Suprapubic skin (tissue), 4 donors: Measurements from ENCODE around the gene MICAL2. TPM values are rescaled to one million over a fixed set of nuclear protein-coding genes. Genes with fewer than 3 reads are reported as not detected.

Experiments
- DNase-seq, 2 donors: peaks; one replicate each; pipeline ENCODE4 v3.0.0-alpha.2; 2019; ENCODE audit warnings: low spot score in 2 of 2
- H3K27ac ChIP-seq: fragments of 200-600 bp; sonication (generic); one replicate; pipeline ENCODE4 v1.5.1; 2019
- H3K27me3 ChIP-seq: fragments of 200-600 bp; sonication (generic); one replicate; pipeline ENCODE4 v1.5.1; 2019
- H3K36me3 ChIP-seq: fragments of 200-600 bp; sonication (generic); one replicate; pipeline ENCODE4 v1.5.1; 2019
- H3K4me1 ChIP-seq: fragments of 200-600 bp; sonication (generic); one replicate; pipeline ENCODE4 v1.5.1; 2019
- H3K4me3 ChIP-seq: fragments of 200-600 bp; sonication (generic); one replicate; pipeline ENCODE4 v1.5.1; 2019; ENCODE audit warnings: mild to moderate bottlenecking
- H3K9me3 ChIP-seq: fragments of 200-600 bp; sonication (generic); one replicate; pipeline ENCODE4 v1.5.1; 2019
- CTCF ChIP-seq, 2 donors: fragments of 200-600 bp in 1 of 2; fragments of 450-650 bp in 1 of 2; sonication (generic) in 1 of 2; IDR thresholded peaks; one replicate each; pipeline ENCODE4 v1.5.1; 2016 to 2019; ENCODE audit warnings: antibody characterized with exemption in 2 of 2, mild to moderate bottlenecking in 1 of 2, moderate library complexity in 1 of 2
- EP300 ChIP-seq: sonication (generic); formaldehyde crosslinking; IDR thresholded peaks from one replicate; pipeline ENCODE4 v1.6.1; 2017; ENCODE audit warnings: antibody characterized with exemption
- POLR2A ChIP-seq, 2 donors: fragments of 450-650 bp; IDR thresholded peaks; one replicate each; pipeline ENCODE4 v1.6.1; 2017; ENCODE audit warnings: antibody characterized with exemption in 2 of 2, mild to moderate bottlenecking in 2 of 2, moderate library complexity in 2 of 2
- POLR2AphosphoS5 ChIP-seq, 3 donors: sonication (generic); formaldehyde crosslinking; IDR thresholded peaks; one replicate each; pipeline ENCODE4 v1.6.1; 2017; ENCODE audit warnings: antibody characterized with exemption in 3 of 3
- WGBS: methylation state at CpG from one replicate; pipeline ENCODE4 v1.1.5; 2018; 5-methylcytosine and 5-hydroxymethylcytosine counted together
- total RNA-seq, 4 donors: library from RNA; depleted of rRNA; stranded (reverse); fragments of >200 nt; gene quantifications; one replicate each; pipeline ENCODE4 v1.1.0, GENCODE V29; 2016

The MICAL2 gene
- total RNA-seq, 4 donors from 2014 or later, result 117 to 232 (median 164) TPM

GRCh38 chr11:12301379-12301778 is 191.0 kb downstream of the MICAL2 start:
- Histone ChIP-seq H3K4me1 (no peaks in the 10 kb centered on the region), H3K27ac (no peak overlapping the region), H3K27me3 (no peaks in the 10 kb centered on the region), H3K4me3 (no peak overlapping the region), H3K36me3 (peaks cover 3% of the 10 kb centered on the region), H3K9me3 (peaks cover 10% of the 10 kb centered on the region)
- 91% methylated on average over 3 of the region's 3 CpGs for WGBS
- TF ChIP-seq POLR2A (IDR thresholded peaks at IDR 0.05) (no peak), CTCF (IDR thresholded peaks at IDR 0.05) (no peak)
- DNase-seq, result no peak

GRCh38 chr11:12303421-12304149 is 193.2 kb downstream of the MICAL2 start:
- Histone ChIP-seq H3K4me3 (no peak overlapping the region), H3K36me3 (peaks cover 3% of the 10 kb centered on the region), H3K27ac (no peak overlapping the region), H3K4me1 (no peaks in the 10 kb centered on the region), H3K27me3 (no peaks in the 10 kb centered on the region), H3K9me3 (peaks cover 6% of the 10 kb centered on the region)
- DNase-seq, result no peak
- WGBS, result 80% methylated on average over 2 of the region's 2 CpGs
- TF ChIP-seq POLR2A (IDR thresholded peaks at IDR 0.05) (no peak), CTCF (IDR thresholded peaks at IDR 0.05) (no peak), POLR2AphosphoS5 (IDR thresholded peaks at IDR 0.05) (no peak), EP300 (no peak)

- 91% methylated on average over 2 of the region's 2 CpGs for WGBS
- Histone ChIP-seq H3K36me3 (no peaks in the 10 kb centered on the region), H3K9me3 (no peaks in the 10 kb centered on the region), H3K4me1 (no peaks in the 10 kb centered on the region), H3K4me3 (no peak overlapping the region), H3K27ac (no peak overlapping the region), H3K27me3 (no peaks in the 10 kb centered on the region)
- TF ChIP-seq EP300 (no peak), POLR2AphosphoS5 (IDR thresholded peaks at IDR 0.05) (no peak), POLR2A (IDR thresholded peaks at IDR 0.05) (no peak), CTCF (IDR thresholded peaks at IDR 0.05) (no peak)
- no peak for DNase-seq
Measured at GRCh38 chr11:12306830-12307229, 196.4 kb downstream of the MICAL2 start.

GRCh38 chr11:12312132-12312531 is 201.7 kb downstream of the MICAL2 start:
- WGBS, result 97% methylated on average over 4 of the region's 4 CpGs
- Histone ChIP-seq H3K36me3 (no peaks in the 10 kb centered on the region), H3K4me3 (no peak overlapping the region), H3K27ac (no peak overlapping the region), H3K27me3 (no peaks in the 10 kb centered on the region), H3K4me1 (no peaks in the 10 kb centered on the region), H3K9me3 (peaks cover 5% of the 10 kb centered on the region)
- no peak for DNase-seq
- no peak for TF ChIP-seq POLR2A (IDR thresholded peaks at IDR 0.05)
- TF ChIP-seq POLR2AphosphoS5 (IDR thresholded peaks at IDR 0.05), result no peak
- TF ChIP-seq EP300, result no peak
- TF ChIP-seq CTCF (IDR thresholded peaks at IDR 0.05), result no peak

Other genes starting within 250 kb of the MICAL2 start
- 100 to 1,000 TPM; 105 to 152 (median 137) TPM for gene DKK3, start 102.0 kb upstream of the MICAL2 start, total RNA-seq